Uterus (tissue), 2 donors: ENCODE data around the gene PTF1A.

Source experiments
- POLR2A ChIP-seq, 2 donors: fragments of 450-650 bp; IDR thresholded peaks; one replicate each; pipeline ENCODE4 v1.6.1; 2016; ENCODE audit warnings: antibody characterized with exemption in 2 of 2, mild to moderate bottlenecking in 1 of 2, moderate library complexity in 1 of 2
- TF ChIP-seq, protein P1 (sequence below), 4 experiments: fragments of 200-600 bp in 2 of 4; fragments of 450-650 bp in 2 of 4; sonication (generic) in 2 of 4; IDR thresholded peaks; one replicate each; pipeline ENCODE4 v1.5.1; 2016 to 2019; ENCODE audit warnings: antibody characterized with exemption in 4 of 4, mild to moderate bottlenecking in 2 of 4, moderate library complexity in 1 of 4

GRCh38 chr10:23151071-23151470 lies 41.0 kb upstream of the PTF1A start:
- TF ChIP-seq, protein P1, sequence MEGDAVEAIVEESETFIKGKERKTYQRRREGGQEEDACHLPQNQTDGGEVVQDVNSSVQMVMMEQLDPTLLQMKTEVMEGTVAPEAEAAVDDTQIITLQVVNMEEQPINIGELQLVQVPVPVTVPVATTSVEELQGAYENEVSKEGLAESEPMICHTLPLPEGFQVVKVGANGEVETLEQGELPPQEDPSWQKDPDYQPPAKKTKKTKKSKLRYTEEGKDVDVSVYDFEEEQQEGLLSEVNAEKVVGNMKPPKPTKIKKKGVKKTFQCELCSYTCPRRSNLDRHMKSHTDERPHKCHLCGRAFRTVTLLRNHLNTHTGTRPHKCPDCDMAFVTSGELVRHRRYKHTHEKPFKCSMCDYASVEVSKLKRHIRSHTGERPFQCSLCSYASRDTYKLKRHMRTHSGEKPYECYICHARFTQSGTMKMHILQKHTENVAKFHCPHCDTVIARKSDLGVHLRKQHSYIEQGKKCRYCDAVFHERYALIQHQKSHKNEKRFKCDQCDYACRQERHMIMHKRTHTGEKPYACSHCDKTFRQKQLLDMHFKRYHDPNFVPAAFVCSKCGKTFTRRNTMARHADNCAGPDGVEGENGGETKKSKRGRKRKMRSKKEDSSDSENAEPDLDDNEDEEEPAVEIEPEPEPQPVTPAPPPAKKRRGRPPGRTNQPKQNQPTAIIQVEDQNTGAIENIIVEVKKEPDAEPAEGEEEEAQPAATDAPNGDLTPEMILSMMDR (IDR thresholded peaks at IDR 0.05) = no peak
- no peak for TF ChIP-seq POLR2A (IDR thresholded peaks at IDR 0.05)
